Measurements from ENCODE around the gene SKOR1.

Gene SKOR1

DNA sequence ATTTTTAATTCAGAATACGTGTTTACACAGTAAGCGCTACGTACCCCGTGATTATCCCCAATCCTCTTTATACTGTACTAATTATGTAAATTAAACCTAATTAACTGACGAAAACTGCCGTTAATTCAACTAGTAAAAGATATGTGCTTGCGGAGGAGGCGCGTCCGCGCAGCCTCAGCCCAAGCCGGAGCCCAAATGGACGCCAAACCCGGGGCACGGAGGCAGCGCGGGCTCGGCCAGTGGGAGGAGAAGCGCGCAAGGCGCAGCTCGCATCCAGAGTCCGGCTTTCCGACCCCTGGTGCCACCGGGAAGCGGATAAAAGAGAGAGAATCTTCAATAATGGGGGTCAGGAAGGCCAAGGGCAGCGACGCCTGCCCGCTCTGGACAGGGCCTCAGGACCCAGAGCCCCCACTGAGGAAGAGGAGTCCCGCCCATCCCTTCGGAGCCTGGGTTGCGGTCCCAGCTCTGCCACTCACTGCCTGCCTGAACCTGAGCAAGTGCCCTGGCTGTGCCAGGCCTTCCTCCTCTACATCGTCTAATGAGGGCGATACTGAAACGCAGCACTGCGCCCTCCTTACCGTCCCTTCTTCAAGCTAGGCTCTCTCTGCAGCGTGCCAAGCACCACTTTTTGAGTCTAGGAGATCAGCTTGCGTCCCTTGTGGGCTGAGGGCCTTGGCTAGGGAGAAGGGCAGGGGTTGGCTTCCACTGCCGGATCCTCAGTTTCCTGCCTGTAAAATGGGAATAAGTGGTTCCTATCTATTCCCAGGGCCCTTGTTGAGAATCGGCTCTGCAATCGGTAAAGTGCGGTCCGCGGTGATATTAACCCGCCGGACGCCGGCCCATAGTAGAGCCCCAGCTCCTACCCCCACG, 5.0 kb upstream of the SKOR1 start:
- no peak for DNase-seq (ENCODE audit: low spot score)

DNA sequence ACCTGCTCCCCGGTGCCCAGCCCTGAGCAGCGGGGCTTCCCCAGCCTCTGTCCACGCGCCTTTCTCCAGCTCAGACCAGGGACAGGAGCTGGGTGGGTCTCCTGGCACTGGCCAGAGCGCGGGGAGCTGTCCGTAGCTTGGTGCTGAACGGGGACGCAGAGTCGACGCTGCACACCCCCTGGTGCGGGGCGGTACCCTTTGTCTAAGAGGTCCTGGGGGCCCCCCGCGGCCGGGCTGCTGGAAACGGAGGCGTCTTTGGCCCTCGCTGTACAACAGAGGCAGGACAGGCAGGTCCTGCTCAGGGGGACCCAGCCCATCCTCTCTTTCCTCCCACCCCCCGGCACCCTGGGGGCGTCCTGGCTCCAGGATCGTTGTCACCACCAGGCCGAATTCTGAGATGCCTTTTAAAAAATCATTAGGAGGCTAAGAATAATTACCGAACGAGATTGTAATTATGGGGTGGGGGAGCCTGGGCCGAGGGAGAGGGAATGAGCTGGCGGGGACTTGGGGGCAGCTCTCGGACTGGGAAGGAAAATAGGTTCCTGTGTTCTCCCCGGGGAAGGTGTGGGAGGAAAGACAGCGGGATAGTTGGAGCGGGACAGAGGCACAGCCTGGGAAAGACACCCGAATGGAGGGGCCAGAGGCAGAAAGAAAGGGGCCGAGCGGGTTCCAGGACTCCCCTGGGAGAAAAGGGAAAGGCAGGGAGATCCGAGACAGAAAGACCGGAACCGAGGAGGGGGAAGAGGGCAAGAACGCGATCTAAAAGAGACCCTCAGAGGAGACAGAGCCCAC, 4.1 kb upstream of the SKOR1 start:
- no peak for DNase-seq (ENCODE audit: low spot score)

DNA sequence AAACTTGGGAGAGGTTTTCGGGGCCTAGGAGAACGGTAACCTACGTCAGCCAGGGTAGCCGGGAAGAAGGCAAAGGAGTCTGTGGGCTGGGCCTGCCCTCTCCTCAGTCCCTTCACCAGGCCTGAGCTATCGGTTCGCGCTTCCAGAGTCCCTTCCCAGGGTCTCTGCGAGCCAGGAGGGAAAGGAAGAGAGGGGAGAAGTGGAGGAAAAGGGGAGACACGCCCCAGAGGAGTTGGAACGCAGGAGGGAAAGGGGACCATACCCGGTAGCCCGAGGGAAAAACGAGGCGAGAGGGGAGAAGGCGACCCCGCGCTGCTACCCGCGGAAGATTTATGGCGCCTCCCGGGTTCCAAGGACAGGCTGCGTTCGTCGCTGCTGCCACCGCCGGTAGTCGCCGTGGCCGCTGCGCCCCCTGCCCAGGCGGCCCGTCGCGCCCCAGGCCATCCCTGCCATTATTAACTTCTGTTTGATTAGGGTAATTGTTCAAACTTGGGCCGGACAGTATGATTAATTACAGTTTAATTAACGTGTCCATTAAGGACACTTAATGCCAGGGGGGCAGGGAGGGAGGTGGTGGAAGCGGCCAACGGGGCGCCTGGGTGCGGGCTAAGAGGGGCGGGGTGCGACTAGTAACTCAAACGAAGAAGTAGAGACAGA, 3.4 kb upstream of the SKOR1 start:
- no peak for DNase-seq (ENCODE audit: low spot score)

DNA sequence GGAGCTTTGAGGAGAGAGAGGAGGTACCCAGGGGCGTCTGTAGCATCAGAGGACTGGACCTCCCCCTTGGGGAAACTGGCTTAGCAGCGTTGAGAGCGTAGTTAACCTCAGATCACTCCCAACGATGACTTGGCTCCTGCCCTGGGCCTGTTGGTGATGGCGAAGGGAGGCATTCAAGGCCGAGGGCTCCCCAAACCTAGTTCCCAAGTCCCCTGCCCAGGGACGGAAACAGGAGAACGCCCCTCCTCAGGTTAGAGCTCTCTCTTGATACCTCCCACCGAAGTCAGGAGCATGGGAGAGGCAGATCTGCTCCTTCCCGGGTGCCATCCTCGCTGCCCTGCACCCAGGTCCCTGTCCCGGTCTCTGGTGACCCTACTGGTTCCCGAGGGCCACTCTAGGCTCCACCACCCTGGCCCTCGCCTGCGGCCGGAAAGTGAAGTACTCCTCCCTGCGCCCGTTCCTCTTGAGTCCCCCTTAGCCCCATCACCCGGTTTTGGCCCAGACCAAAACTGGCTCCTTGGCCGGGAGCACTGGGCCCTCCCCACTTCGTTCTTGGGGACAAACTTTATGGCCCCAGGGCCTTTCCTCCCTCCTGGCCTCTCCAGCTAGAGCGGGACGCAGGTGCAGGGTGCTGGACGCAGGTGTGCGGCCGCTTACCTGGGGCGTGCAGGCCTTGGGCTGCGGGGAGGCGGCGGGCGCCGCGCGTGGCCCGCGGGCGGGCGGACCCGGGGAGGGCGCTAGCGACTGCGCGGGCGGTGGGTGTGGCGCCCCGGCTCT, 2.6 kb upstream of the SKOR1 start:
- DNase-seq (ENCODE audit: low spot score), result no peak

DNA sequence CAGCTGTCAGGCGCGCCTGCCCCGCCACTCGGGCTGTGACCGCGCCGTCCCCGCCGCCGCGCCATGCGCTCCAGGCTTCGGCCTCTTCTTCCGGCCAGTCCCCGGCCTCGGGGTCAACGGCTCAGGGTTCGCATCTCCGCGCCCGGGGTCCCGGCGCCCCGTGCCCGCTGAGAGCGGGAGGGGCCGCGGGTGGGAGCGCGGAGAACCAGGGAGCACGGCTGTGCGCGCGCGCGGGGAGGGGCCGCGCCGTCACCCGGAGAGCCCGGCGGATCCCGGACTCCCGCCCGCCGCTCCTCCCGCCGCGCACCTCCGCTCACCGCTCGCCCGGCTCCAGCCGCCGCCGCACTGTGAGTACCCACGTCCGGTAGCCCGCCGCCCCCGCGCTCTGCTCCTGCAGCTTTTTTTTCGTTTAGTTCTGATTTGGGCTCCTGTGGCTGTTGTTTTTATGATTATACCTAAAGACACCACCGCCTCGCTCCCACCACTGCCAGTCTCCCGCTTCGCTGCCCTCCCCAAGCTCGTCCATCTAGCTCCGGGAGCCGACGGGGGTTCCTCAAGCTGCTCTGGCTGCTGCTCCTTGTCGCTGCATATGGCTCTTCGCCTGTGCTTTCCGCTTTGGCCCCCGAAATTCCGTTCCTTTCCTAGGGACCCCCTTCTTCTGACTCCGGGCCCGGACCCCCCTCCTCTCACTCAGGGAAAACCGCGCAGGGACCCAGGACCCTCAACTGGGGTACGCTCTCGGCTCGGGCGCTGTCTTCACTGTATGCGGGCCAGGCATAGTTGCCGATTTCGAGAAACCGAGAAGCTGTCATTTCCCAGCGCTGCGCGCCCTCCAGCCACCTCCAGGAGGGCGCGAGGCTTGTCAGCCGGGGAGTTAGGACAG, 1.8 kb upstream of the SKOR1 start:
- DNase-seq (ENCODE audit: low spot score), result no peak

DNA sequence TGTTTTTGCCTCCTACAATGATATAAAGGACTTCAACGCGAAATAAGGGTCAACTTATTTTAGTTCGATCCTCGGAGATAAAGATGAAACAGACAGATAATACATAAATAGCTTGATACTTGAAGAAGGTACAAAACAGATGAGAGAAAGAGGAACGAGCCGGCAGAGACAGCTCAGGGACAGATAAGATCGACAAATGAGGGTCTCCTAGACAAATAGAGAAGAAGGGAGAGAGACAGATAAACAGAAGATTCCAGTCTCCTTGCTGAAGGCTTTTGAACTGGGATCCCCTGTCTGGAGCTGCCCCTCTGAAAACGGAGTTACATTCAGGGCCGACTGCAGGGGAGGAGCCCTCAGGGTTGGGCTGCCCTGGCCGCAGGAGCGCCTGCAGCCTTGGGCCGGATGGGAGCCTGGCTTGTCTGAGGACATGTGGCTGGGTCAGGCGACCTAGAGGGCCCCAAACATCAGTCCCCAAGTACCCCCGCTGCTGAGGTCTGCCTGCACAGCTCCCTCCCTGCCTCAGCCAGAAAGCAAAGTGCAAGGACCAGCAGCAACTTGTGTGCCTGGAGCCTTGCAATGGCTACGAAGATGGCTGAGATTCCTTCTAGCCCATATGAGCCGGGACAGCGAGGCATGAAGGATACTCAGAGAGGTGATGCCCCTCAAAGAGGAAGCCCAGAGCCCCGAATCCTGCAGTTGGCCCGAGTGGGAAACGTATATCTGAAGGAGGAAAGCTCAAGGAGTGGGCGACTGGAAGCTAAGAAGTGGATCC, 926 bp upstream of the SKOR1 start:
- DNase-seq (ENCODE audit: low spot score), result no peak

DNA sequence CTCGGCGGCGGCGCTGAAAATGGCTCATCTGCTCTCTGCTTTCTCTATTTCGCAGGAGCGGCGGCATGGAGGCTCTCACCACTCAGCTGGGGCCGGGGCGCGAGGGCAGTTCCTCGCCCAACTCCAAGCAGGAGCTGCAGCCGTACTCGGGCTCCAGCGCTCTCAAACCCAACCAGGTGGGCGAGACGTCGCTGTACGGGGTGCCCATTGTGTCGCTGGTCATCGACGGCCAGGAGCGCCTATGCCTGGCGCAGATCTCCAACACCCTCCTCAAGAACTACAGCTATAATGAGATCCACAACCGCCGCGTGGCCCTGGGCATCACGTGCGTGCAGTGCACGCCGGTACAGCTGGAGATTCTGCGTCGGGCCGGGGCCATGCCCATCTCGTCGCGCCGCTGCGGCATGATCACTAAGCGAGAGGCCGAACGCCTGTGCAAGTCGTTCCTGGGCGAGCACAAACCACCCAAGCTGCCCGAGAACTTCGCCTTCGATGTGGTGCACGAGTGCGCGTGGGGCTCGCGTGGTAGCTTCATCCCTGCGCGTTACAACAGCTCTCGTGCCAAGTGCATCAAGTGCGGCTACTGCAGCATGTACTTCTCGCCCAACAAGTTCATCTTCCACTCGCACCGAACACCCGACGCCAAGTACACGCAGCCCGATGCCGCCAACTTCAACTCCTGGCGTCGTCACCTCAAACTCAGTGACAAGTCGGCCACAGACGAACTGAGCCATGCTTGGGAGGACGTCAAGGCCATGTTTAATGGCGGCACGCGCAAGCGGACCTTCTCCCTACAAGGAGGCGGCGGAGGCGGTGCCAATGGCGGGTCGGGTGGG, 790 bp downstream of the SKOR1 start:
- DNase-seq (ENCODE audit: low spot score), result no peak

DNA sequence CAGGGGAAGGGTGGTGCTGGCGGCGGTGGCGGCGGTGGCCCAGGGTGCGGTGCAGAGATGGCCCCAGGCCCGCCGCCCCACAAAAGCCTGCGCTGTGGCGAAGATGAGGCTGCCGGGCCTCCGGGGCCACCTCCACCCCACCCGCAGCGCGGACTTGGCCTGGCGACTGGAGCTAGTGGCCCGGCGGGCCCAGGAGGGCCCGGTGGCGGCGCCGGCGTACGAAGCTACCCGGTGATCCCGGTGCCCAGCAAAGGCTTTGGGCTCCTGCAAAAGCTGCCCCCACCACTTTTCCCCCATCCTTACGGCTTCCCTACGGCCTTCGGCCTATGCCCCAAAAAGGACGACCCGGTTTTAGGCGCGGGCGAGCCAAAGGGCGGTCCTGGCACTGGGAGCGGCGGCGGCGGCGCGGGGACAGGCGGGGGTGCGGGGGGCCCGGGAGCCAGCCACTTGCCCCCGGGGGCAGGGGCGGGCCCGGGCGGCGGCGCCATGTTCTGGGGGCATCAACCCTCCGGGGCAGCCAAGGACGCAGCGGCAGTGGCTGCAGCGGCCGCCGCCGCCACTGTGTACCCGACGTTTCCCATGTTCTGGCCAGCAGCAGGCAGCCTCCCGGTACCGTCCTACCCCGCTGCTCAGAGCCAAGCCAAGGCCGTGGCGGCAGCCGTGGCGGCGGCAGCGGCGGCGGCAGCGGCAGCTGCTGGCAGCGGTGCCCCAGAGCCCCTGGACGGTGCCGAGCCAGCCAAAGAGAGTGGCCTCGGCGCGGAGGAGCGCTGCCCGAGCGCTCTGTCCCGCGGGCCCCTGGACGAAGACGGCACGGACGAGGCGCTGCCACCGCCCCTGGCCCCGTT, 1.6 kb downstream of the SKOR1 start:
- no peak for DNase-seq (ENCODE audit: low spot score)

DNA sequence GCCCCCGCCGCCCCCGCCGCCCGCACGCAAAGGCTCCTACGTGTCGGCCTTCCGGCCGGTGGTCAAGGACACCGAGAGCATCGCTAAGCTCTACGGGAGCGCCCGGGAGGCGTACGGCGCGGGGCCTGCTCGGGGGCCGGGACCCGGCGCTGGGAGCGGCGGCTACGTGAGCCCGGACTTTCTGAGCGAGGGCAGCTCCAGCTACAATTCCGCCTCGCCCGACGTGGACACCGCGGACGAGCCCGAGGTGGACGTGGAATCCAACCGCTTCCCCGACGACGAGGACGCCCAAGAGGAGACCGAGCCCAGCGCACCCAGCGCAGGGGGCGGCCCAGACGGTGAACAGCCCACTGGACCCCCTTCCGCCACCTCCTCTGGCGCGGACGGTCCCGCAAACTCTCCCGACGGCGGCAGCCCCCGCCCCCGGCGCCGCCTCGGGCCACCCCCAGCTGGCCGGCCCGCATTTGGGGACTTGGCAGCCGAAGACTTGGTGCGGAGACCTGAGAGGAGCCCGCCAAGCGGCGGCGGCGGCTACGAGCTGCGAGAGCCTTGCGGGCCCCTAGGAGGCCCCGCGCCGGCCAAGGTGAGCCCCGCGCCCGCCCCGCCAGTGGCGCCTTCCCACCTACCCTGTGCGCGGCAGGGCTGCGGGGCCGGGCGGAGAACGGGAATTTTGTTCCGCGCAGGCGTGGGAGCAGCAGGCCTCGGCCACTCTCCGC, 2.4 kb downstream of the SKOR1 start:
- DNase-seq (ENCODE audit: low spot score), result no peak

DNA sequence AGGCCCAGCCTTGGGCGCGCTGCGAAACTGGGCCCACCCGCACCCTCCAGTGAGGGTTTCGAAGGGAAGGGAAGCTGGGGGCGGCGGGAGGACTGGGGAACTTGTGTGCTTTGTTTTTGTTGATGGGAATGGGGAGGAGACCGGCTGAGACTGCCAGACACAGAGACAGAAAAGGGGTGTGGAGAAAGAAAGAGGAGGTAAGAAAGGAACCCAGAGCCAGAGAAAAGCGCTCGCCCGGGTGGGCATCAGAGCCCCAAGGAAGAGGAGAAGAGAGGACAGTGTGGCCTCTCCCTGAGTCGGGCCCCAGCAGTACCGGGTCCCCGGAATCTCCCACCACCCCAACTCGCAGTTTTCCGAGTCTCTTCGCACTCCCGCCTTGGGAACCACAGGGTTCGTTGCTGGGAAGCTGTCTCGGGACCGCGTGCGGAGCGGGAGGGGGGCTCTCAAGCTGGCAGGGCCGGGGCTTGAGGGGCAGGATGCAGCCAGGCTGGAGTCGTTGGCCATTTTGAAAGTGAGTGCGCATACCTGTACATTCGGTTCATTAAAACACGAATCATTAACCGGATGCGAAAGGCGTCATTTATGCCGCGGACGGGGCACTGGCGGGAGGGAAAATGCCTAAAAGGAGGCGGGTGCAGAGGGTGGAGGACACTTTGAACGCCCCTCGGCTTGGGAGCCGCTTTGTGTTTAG, 3.1 kb downstream of the SKOR1 start:
- no peak for DNase-seq (ENCODE audit: low spot score)

DNA sequence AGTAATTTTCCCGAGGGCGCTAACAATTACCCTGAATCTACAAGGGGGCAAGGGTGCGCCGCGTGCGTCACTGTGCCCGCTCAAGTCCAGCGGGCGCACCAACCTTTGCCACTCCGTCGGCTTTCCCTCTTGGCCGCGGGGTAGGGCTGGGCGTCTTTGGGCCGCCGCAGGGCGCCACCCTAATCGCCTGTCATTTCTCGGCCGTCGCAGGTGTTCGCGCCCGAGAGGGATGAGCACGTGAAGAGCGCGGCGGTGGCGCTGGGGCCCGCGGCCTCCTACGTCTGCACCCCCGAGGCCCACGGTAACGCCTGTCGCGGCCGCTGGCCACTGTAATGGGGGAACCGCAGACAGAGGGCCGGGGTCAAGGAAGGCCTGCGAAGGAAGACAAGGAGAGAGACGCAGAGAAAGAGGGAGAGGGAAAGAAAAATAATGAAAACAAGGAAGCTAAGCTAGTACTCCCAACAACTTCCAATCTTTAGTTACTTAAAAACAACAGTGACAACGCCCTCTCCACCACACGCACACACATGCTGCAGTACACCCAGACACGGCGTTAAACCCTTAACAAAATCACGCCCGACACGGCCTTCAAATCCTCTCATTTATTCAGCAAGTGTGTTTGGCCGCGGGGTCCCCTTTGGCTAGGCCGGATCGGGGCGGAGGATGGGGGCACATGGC, 3.8 kb downstream of the SKOR1 start:
- DNase-seq (ENCODE audit: low spot score), result no peak

DNA sequence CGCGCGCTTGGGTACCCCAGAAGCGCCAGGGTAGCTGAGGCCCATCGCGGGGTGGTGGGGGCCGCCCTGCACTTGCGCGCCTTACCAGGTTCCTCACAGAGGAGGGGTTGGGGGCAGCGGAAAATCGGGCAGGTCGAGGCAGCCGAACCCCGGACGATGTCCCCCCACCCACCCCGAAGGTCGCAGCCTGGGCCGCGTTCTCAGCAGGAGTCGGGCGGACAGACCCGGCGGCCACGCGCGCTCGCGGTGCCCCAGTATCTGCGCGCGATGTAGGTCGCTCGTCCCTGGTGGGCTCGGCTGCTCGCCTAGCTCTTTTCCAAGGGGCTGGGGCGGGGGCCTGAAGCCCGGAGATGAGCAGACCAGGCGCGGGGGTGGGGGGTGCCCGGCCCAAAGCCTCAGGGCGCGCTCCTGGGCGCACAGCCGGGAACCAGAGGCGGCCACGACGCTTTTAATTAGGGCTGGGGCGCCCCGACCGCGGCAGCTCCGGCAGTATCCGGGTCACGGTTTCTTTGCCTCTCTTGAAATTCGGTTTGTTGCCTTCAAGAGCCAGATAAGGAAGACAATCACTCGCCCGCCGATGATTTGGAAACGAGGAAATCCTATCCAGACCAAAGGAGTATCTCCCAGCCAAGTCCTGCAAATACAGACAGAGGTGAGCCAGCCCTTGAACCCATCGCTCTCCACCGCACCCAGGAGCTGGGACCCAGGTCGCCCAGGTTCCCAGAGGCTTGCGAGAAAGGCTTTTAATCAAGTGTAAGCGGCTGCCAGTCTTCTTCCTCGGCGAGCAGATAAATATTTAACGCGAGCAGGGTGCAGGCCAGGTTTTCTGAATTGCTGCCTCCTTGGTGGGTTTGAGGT, 4.6 kb downstream of the SKOR1 start:
- no peak for DNase-seq (ENCODE audit: low spot score)

DNA sequence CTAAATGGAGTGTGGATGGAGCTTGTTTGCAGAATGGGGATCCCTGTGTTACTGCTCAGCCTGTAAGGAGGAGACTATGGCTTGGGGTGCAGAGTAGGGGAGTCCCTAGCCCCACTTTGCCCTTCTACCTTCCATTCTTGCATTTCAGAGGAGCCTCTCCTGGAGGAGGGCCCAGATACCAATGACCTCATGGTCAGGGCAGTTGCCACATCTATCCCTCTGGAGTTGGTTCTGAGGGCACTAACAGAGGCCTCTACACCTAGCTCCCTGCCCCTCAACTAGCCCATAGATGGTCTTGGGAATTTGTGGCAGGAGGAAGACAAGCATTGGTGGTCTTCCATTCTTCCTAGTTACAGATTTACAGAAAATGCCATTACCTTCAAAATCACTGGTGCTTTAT, 6.1 kb downstream of the SKOR1 start:
- no peak for DNase-seq (ENCODE audit: low spot score)

DNA sequence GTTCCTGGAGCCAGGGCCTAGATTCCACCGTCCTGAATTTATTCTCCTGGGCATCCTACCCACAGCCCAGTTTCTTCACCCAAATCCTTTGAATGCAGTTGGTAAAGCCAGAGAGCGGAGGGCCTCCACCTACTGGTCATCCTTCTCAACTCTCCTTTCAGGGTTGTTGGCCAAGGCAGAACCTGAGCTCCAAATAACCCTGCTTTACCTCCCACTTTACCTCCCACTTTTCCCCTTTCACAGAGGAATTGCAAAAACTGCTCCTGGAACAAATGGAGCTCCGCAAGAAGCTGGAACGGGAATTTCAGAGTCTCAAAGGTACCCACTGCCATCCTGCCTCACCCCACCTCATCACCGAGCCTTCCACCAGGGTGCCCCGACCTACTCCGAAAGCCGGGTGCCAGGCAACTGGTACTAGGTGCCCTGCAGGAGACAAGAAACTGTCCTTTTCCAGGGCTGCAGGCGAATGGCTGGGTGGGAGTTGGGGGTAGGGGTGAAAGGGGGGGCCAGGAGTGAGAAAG, 6.8 kb downstream of the SKOR1 start:
- DNase-seq (ENCODE audit: low spot score), result no peak
